Adrenal gland (tissue), 12 donors: ENCODE measurements around the gene ZNF346. TPM values are rescaled to one million over a fixed set of nuclear protein-coding genes. Genes with fewer than 3 reads are reported as not detected.

Experiments
- DNase-seq, 7 donors: peaks; one replicate each; pipeline ENCODE4 v3.0.0-alpha.2; 2019 to 2020
- H3K27ac ChIP-seq, 5 donors: fragments of 200-600 bp; sonication (generic) in 4 of 5; 1 replicate in 3 of 5; 2 replicates in 2 of 5; pipeline versions ENCODE4 v1.5.1 to v1.8.0; 2016 to 2020; ENCODE audit warnings: mild to moderate bottlenecking in 1 of 5
- H3K27me3 ChIP-seq: fragments of 200-600 bp; 2 replicates; pipeline ENCODE4 v1.8.0; 2021
- H3K36me3 ChIP-seq, 2 donors: fragments of 200-600 bp; replicated peaks in 1 of 2; 1 replicate in 1 of 2; 2 replicates in 1 of 2; pipeline versions ENCODE4 v1.5.1 to v1.8.0; 2018 to 2022
- H3K4me1 ChIP-seq, 2 donors: fragments of 200-600 bp; replicated peaks in 1 of 2; 1 replicate in 1 of 2; 2 replicates in 1 of 2; pipeline versions ENCODE4 v1.5.1 to v1.8.0; 2018 to 2021
- H3K4me3 ChIP-seq, 4 donors: fragments of 200-600 bp; sonication (generic) in 3 of 4; one replicate each; pipeline ENCODE4 v1.5.1; 2016 to 2018
- H3K9me3 ChIP-seq, 3 donors: fragments of 200-600 bp; sonication (generic) in 1 of 3; replicated peaks in 1 of 3; 1 replicate in 2 of 3; 2 replicates in 1 of 3; pipeline versions ENCODE4 v1.5.1 to v1.8.0; 2016 to 2021
- CTCF ChIP-seq, 6 experiments: fragments of 450-650 bp in 4 of 6; fragments of 200-600 bp in 2 of 6; sonication (generic) in 1 of 6; IDR thresholded peaks; 1 replicate in 5 of 6; 2 replicates in 1 of 6; pipeline versions ENCODE4 v1.5.1 to v1.8.0; 2016 to 2021; ENCODE audit warnings: antibody characterized with exemption in 6 of 6, mild to moderate bottlenecking in 2 of 6, moderate library complexity in 1 of 6
- POLR2A ChIP-seq, 2 donors: fragments of 450-650 bp; IDR thresholded peaks; one replicate each; pipeline ENCODE4 v1.6.1; 2017; ENCODE audit warnings: antibody characterized with exemption in 2 of 2, mild to moderate bottlenecking in 2 of 2, moderate library complexity in 1 of 2
- WGBS, 4 donors: extraction: QIAGEN DNeasy Blood & Tissue Kit in 2 of 4; methylation state at CpG; one replicate each; pipeline versions ENCODE4 v1.1.5 to v1.1.7; 2013 to 2017; 5-methylcytosine and 5-hydroxymethylcytosine counted together
- intact Hi-C, 2 donors: fragments of 100-400 bp; cut with DNase I; formaldehyde crosslinking; loops; one replicate each; pipeline versions ENCODE4 v1.14.1 to v1.15.0; 2022 to 2023
- polyA plus RNA-seq, 3 donors: library from polyadenylated mRNA; stranded (reverse); fragments of 200-250 nt in 2 of 3; fragments of 350-450 nt in 1 of 3; fragmentation: Illumina TruSeq in 1 of 3; extraction: RNeasy Lipid Tissue Mini Kit (QIAGEN cat#74804) in 1 of 3; gene quantifications; one replicate each; pipeline ENCODE4 v1.2.3, GENCODE V29; 2013 to 2014
- total RNA-seq, 9 donors: library from RNA; depleted of rRNA in 4 of 9; stranded (reverse); fragments of >200 nt in 4 of 9; fragments of 120-200 nt in 1 of 9; fragmentation: NEBNext Ultra II Directional in 1 of 9; extraction: Animal tissue kit (Norgen Biotek cat#: 25700) in 1 of 9; gene quantifications; one replicate each; pipeline versions ENCODE4 v1.1.0 to v1.2.4, GENCODE V29; 2013 to 2023
- donor health status: healthy with polysubstance abuse.
- donor health status: Bipolar disorder and iron deficiency.
- donor health status: DM: yes; HTN: yes; CAD: no.
- donor health status: DM: no; HTN: no; CAD: no.
- donor health status: DM: no; HTN: no; CAD: no.
- donor health status: DM: yes; HTN: yes; CAD: no.

ZNF346 gene
- total and polyA plus RNA-seq, 12 donors = 7.9 to 29.4 (median 17.1) TPM

GRCh38 chr5:177027665-177028064, 5.2 kb downstream of the ZNF346 start:
- 98 to 100% (median 98%) methylated on average over 2 of the region's 2 CpGs for WGBS, 4 donors
- no peak for DNase-seq

GRCh38 chr5:177029498-177029897, 7.0 kb downstream of the ZNF346 start:
- Histone ChIP-seq H3K27me3 (no peaks in the 10 kb centered on the region), H3K27ac (no peak overlapping the region), H3K9me3 (no peaks in the 10 kb centered on the region), H3K36me3 (peaks cover 0 to 8% of the 10 kb centered on the region in 2 donors), H3K4me3 (no peak overlapping the region), H3K4me1 (peaks cover 0 to 11% of the 10 kb centered on the region in 2 donors)
- no peak for TF ChIP-seq CTCF (IDR thresholded peaks at IDR 0.05)
- no peak for TF ChIP-seq POLR2A (IDR thresholded peaks at IDR 0.05)
- intact Hi-C loops = no loop called here
- DNase-seq = no peak
- 94 to 96% (median 95%) methylated on average over 6 of the region's 6 CpGs for WGBS, 4 donors

More at GRCh38 chr5:177027665-177028064, 5.2 kb downstream of the ZNF346 start:
- H3K27me3 ChIP-seq = no peaks in the 10 kb centered on the region
- intact Hi-C loops = no loop called here
- H3K9me3 ChIP-seq = no peaks in the 10 kb centered on the region
- no peak for TF ChIP-seq POLR2A (IDR thresholded peaks at IDR 0.05)
- TF ChIP-seq CTCF (IDR thresholded peaks at IDR 0.05) = no peak
- H3K4me3 ChIP-seq = no peak overlapping the region
- peaks cover 0 to 19% of the 10 kb centered on the region in 2 donors for H3K4me1 ChIP-seq
- peaks cover 0 to 8% of the 10 kb centered on the region in 2 donors for H3K36me3 ChIP-seq
- H3K27ac ChIP-seq = no peak overlapping the region

GRCh38 chr5:177035976-177036375, 13.5 kb downstream of the ZNF346 start:
- Histone ChIP-seq H3K4me1 (peaks cover 0 to 10% of the 10 kb centered on the region in 2 donors), H3K9me3 (no peaks in the 10 kb centered on the region), H3K27me3 (no peaks in the 10 kb centered on the region), H3K27ac (no peak overlapping the region), H3K36me3 (no peaks in the 10 kb centered on the region), H3K4me3 (no peak overlapping the region)
- TF ChIP-seq POLR2A (IDR thresholded peaks at IDR 0.05) (no peak), CTCF (IDR thresholded peaks at IDR 0.05) (no peak)
- 81 to 92% (median 83%) methylated on average over 1 of the region's 1 CpG for WGBS, 4 donors
- intact Hi-C loops = no loop called here
- DNase-seq = no peak

GRCh38 chr5:177036443-177036842, 13.9 kb downstream of the ZNF346 start:
- no peak for TF ChIP-seq POLR2A (IDR thresholded peaks at IDR 0.05)
- TF ChIP-seq CTCF (IDR thresholded peaks at IDR 0.05) = no peak
- peaks cover 0 to under 1% of the 10 kb centered on the region in 2 donors for H3K36me3 ChIP-seq
- intact Hi-C loops = no loop called here
- WGBS, 4 donors = 69 to 89% (median 77%) methylated on average over 5 of the region's 5 CpGs
- H3K9me3 ChIP-seq = no peaks in the 10 kb centered on the region
- no peak for DNase-seq
- no peak overlapping the region for H3K27ac ChIP-seq
- H3K4me3 ChIP-seq = no peak overlapping the region
- H3K27me3 ChIP-seq = no peaks in the 10 kb centered on the region
- H3K4me1 ChIP-seq = peaks cover 0 to 10% of the 10 kb centered on the region in 2 donors
